RWPE2 (cell line): ENCODE data around the gene STX18.

Experiments used
- ATAC-seq: fragments of 200-7000 bp; cut with Tn5 transposase; 3 replicates; pipeline ENCODE4 v1.9.1; 2021; ENCODE audit warnings: low read depth
- DNase-seq: peaks from one replicate; pipeline ENCODE4 v3.0.0-alpha.2; 2020; ENCODE audit warnings: low spot score
- H3K27ac ChIP-seq: fragments of 450-650 bp; 2 replicates; pipeline ENCODE4 v1.5.1; 2017; ENCODE audit warnings: mild to moderate bottlenecking; ENCODE audit not compliant: poor library complexity, severe bottlenecking
- H3K27me3 ChIP-seq: fragments of 250-450 bp; sonication (Bioruptor Pico); 2 replicates; pipeline ENCODE4 v1.5.1; 2021; ENCODE audit warnings: mild to moderate bottlenecking, moderate library complexity; ENCODE audit not compliant: insufficient read depth, poor library complexity, severe bottlenecking
- H3K36me3 ChIP-seq: fragments of 250-450 bp; sonication (Bioruptor Pico); 2 replicates; pipeline ENCODE4 v1.5.1; 2020; ENCODE audit warnings: low read depth, mild to moderate bottlenecking, moderate library complexity
- H3K4me1 ChIP-seq: fragments of 250-450 bp; sonication (Bioruptor Pico); 2 replicates; pipeline ENCODE4 v1.5.1; 2021; ENCODE audit warnings: mild to moderate bottlenecking, moderate library complexity; ENCODE audit not compliant: insufficient read depth, poor library complexity, severe bottlenecking
- H3K4me3 ChIP-seq: fragments of 250-450 bp; sonication (Bioruptor Pico); 2 replicates; pipeline ENCODE4 v1.5.1; 2021; ENCODE audit warnings: mild to moderate bottlenecking, moderate library complexity; ENCODE audit not compliant: severe bottlenecking
- H3K9me3 ChIP-seq: fragments of 250-450 bp; sonication (Bioruptor Pico); 2 replicates; pipeline ENCODE4 v1.5.1; 2021; ENCODE audit warnings: mild to moderate bottlenecking, moderate library complexity; ENCODE audit not compliant: severe bottlenecking
- CTCF ChIP-seq: fragments of 450-650 bp; IDR thresholded peaks from one replicate; pipeline ENCODE4 v1.5.1; 2017; ENCODE audit warnings: mild to moderate bottlenecking, moderate library complexity; ENCODE audit not compliant: poor library complexity, severe bottlenecking

STX18 gene

GRCh38 chr4:4480685-4481398, 61.0 kb downstream of the STX18 start:
- no peaks in the 10 kb centered on the region for H3K9me3 ChIP-seq
- no peaks in the 10 kb centered on the region for H3K27me3 ChIP-seq
- H3K36me3 ChIP-seq = no peaks in the 10 kb centered on the region
- no peaks in the 10 kb centered on the region for H3K4me1 ChIP-seq
- ATAC-seq (no peak), DNase-seq (no peak)
- peak; percentile 52 for TF ChIP-seq CTCF
- no peak overlapping the region for H3K4me3 ChIP-seq
- H3K27ac ChIP-seq = no peak overlapping the region

- no peak for DNase-seq
- Histone ChIP-seq H3K27ac (no peak overlapping the region), H3K36me3 (no peaks in the 10 kb centered on the region), H3K9me3 (no peaks in the 10 kb centered on the region), H3K4me1 (no peaks in the 10 kb centered on the region), H3K4me3 (no peak overlapping the region), H3K27me3 (no peaks in the 10 kb centered on the region)
- ATAC-seq = peak; percentile 72; the same call in 2 of the 3 replicates
- no peak for TF ChIP-seq CTCF
These were observed 61.6 kb downstream of the STX18 start for GRCh38 chr4:4480205-4480604.

GRCh38 chr4:4479366-4479765, 62.5 kb downstream of the STX18 start:
- TF ChIP-seq CTCF = no peak
- H3K4me3 ChIP-seq = no peak overlapping the region
- DNase-seq = no peak

GRCh38 chr4:4477796-4478195, 64.1 kb downstream of the STX18 start:
- no peaks in the 10 kb centered on the region for H3K9me3 ChIP-seq
- DNase-seq (no peak), ATAC-seq (no peak)
- H3K27me3 ChIP-seq = no peaks in the 10 kb centered on the region
- TF ChIP-seq CTCF = no peak
- H3K27ac ChIP-seq = no peak overlapping the region
- H3K36me3 ChIP-seq = no peaks in the 10 kb centered on the region
- no peak overlapping the region for H3K4me3 ChIP-seq
- H3K4me1 ChIP-seq = no peaks in the 10 kb centered on the region

More at GRCh38 chr4:4479366-4479765, 62.5 kb downstream of the STX18 start:
- H3K27me3 ChIP-seq = no peaks in the 10 kb centered on the region
- no peaks in the 10 kb centered on the region for H3K36me3 ChIP-seq
- H3K9me3 ChIP-seq = no peaks in the 10 kb centered on the region
- no peak for ATAC-seq
- H3K4me1 ChIP-seq = no peaks in the 10 kb centered on the region
- no peak overlapping the region for H3K27ac ChIP-seq

- ATAC-seq (no peak), DNase-seq (no peak)
- no peak overlapping the region for H3K4me3 ChIP-seq
- H3K27ac ChIP-seq = no peak overlapping the region
- no peak for TF ChIP-seq CTCF
- no peaks in the 10 kb centered on the region for H3K4me1 ChIP-seq
- no peaks in the 10 kb centered on the region for H3K36me3 ChIP-seq
- no peaks in the 10 kb centered on the region for H3K9me3 ChIP-seq
- no peaks in the 10 kb centered on the region for H3K27me3 ChIP-seq
These were observed 64.5 kb downstream of the STX18 start for GRCh38 chr4:4477391-4477790.
